Left ventricle myocardium inferior (tissue), 1 donor: ENCODE results near the gene LENEP. TPM values are rescaled to one million over a fixed set of nuclear protein-coding genes. Genes with fewer than 3 reads are reported as not detected.

Experiments
- DNase-seq: peaks from one replicate; pipeline ENCODE4 v3.0.0-alpha.2; 2020
- H3K27ac ChIP-seq: fragments of 200-600 bp; replicated peaks from 2 replicates; pipeline ENCODE4 v1.8.0; 2021
- H3K27me3 ChIP-seq: fragments of 200-600 bp; 2 replicates; pipeline ENCODE4 v1.8.0; 2021; ENCODE audit warnings: low read depth
- H3K36me3 ChIP-seq: fragments of 200-600 bp; 2 replicates; pipeline ENCODE4 v1.8.0; 2021
- H3K4me1 ChIP-seq: fragments of 200-600 bp; 2 replicates; pipeline ENCODE4 v1.8.0; 2021
- H3K4me3 ChIP-seq: fragments of 200-600 bp; 2 replicates; pipeline ENCODE4 v1.8.0; 2021; ENCODE audit warnings: mild to moderate bottlenecking, moderate library complexity
- H3K9me3 ChIP-seq: fragments of 200-600 bp; replicated peaks from 2 replicates; pipeline ENCODE4 v1.8.0; 2021
- intact Hi-C: fragments of 100-400 bp; cut with micrococcal nuclease; formaldehyde crosslinking; loops from one replicate; pipeline ENCODE4 v1.11.0; 2022
- total RNA-seq: library from RNA; stranded (reverse); fragmentation: NEBNext Ultra II Directional; extraction: Animal tissue kit (Norgen Biotek cat#: 25700); gene quantifications from one replicate; pipeline ENCODE4 v1.2.1, GENCODE V29; 2021
- TF ChIP-seq, protein P1 (sequence below): fragments of 200-600 bp; IDR thresholded peaks from 2 replicates; pipeline ENCODE4 v1.8.0; 2021; ENCODE audit warnings: antibody characterized with exemption, mild to moderate bottlenecking, borderline replicate concordance
- donor health status: DM: no; HTN: yes; CAD: no; lungs with severe emphysema.

LENEP gene
- total RNA-seq, 1 donor from 2014 or later = not detected

DNA sequence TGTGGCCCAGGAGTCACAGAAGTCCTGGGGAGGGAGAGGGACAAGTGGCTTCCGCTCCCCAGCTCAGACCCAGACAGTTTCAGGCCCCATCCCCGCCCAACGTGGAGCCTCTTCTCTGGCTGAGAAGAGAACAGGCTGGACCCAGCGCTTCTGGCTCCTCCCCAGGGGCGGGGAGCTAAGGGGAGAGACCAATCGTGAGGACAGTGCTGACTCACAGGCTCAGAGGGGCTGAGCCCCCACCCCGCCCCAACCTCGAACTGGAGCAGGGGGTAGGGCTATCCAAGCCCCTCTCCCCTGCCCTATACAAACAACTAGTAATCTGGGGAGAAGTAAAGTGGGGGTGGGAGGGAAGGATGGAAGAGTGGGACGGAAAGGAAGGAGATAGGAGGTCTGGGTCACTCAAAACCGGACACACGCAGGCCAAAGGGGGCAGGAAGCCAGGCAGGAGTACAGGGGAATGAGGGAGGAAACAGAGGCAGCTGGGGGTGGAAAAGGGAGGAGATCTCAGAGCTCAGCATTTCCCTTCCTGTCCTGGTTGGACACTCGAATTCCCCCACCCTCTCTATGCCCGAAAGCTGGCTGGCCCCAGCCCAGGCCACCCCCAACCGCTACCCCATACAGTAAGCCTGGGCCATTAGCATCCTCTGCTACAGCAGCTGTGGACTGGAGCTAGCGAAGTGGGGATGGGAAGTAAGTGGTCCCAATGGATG is 22.6 kb upstream of the LENEP start, which contains the start of gene SHC1:
Gene SHC1 (minus strand): TSS at position 117 of the 710 bp plus-strand sequence. CDS start 221 bp downstream, outside the sequence.
- H3K9me3 ChIP-seq = no peaks in the 10 kb centered on the region
- H3K4me3 ChIP-seq = peak within 1 kb of the TSS; percentile 82
- H3K36me3 ChIP-seq = peaks cover 34% of the 10 kb centered on the region
- intact Hi-C loops = no loop called here
- peaks cover 82% of the 10 kb centered on the region for H3K4me1 ChIP-seq
- H3K27me3 ChIP-seq = no peaks in the 10 kb centered on the region
- H3K27ac ChIP-seq = peak within 1 kb of the TSS; percentile 97
- peak; percentile 94 for DNase-seq
- TF ChIP-seq, protein P1, sequence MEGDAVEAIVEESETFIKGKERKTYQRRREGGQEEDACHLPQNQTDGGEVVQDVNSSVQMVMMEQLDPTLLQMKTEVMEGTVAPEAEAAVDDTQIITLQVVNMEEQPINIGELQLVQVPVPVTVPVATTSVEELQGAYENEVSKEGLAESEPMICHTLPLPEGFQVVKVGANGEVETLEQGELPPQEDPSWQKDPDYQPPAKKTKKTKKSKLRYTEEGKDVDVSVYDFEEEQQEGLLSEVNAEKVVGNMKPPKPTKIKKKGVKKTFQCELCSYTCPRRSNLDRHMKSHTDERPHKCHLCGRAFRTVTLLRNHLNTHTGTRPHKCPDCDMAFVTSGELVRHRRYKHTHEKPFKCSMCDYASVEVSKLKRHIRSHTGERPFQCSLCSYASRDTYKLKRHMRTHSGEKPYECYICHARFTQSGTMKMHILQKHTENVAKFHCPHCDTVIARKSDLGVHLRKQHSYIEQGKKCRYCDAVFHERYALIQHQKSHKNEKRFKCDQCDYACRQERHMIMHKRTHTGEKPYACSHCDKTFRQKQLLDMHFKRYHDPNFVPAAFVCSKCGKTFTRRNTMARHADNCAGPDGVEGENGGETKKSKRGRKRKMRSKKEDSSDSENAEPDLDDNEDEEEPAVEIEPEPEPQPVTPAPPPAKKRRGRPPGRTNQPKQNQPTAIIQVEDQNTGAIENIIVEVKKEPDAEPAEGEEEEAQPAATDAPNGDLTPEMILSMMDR = no peak

DNA sequence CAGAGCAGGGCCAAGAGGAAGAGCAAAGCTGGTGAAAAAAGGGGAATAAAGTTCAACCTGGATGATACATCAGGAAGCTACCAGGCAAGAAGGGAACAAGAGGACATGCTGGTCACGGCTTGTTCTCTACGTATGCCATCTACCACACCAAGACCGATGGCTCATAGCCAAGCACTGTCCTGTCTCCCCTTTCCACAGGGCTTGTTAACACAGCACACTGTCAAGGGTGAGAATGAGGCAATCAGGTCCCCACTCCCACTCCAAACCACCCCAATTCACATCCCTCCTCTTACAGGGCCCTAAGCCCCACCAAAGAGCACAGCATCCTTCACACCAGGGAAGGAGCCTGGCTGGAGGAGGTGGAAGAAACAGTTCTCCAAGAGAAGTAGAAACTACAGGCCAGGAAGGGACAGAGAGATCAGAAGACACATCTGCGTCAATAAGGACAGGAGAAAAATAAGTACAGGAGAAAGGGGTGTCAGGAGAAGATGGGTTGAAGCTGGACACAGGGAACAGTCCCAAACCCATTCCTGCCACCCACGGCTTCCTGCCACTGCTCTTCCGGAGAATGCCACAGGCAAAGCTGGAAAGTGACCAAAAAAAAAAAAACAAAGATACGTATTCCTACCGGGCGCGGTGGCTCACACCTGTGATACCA is 21.9 kb upstream of the LENEP start:
- peaks cover 89% of the 10 kb centered on the region for H3K4me1 ChIP-seq
- H3K36me3 ChIP-seq = peaks cover 27% of the 10 kb centered on the region
- H3K9me3 ChIP-seq = no peaks in the 10 kb centered on the region
- DNase-seq = peak; percentile 41
- H3K27me3 ChIP-seq = no peaks in the 10 kb centered on the region
- TF ChIP-seq, protein P1 = no peak
- intact Hi-C loops = no loop called here
- peak overlapping the region; percentile 82 for H3K4me3 ChIP-seq
- H3K27ac ChIP-seq = peak overlapping the region; percentile 97

DNA sequence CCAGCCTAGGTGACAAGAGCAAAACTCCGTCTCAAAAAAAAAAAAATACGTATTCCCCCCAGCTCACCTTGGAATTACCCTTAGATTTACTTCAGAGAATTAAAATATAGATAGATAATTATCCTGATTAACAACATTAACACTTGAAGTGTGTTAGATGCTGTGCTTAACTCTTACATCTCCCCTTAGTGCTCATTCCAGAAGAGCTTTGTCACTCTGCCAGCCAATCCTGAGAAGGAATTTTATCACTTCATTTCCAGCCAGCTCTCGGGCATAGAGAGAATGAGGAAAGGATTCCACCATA is 21.2 kb upstream of the LENEP start:
- intact Hi-C loops = no loop called here
- peak overlapping the region; percentile 97 for H3K27ac ChIP-seq

DNA sequence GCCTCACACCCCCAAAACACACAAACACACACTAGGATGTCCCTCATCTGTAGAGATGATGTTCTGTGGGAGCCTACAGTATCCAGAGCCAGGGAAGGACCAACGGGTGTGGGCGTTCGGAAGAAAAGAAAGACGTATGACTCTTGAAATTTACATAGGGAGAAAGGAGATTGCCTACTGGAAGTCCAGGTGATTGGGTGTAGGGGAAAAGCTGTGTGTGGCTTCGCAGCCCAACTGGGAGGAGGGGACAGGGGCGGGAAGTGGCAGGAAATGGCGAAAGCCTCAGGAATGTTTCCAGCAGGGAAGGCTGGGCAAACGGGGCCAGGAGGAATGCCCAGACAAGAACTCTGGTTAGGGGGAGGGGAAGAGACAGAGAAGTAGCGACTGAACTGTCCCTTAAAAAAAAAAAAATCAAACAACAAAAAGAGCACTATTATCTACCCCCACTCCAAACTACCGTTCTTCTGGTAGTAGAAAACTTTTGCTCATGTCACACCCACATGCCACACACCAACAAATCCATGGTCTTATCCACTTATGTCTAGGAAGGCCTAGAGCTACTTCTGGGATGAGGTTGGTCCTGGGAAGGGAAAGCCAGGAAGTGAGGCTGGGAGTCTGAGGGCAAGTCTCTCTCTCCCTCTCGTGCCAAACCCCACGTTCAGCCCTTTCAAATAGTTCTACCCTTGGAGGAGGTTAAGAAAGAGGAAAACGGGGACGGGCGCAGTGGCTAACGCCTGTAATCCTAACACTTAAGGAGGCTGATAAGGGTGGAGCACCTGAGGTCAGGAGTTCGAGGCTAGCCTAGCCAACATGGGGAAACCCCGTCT is 20.7 kb upstream of the LENEP start:
- H3K9me3 ChIP-seq = no peaks in the 10 kb centered on the region
- no peaks in the 10 kb centered on the region for H3K27me3 ChIP-seq
- TF ChIP-seq, protein P1 = no peak
- peaks cover 78% of the 10 kb centered on the region for H3K4me1 ChIP-seq
- H3K4me3 ChIP-seq = peak overlapping the region; percentile 82
- peak overlapping the region; percentile 97 for H3K27ac ChIP-seq
- peak; percentile 52 for DNase-seq
- intact Hi-C loops = no loop called here
- H3K36me3 ChIP-seq = peaks cover 14% of the 10 kb centered on the region

More for the DNA sequence above, 21.2 kb upstream of the LENEP start:
- no peaks in the 10 kb centered on the region for H3K9me3 ChIP-seq
- H3K4me3 ChIP-seq = peak overlapping the region; percentile 82
- no peaks in the 10 kb centered on the region for H3K27me3 ChIP-seq
- DNase-seq = no peak
- H3K36me3 ChIP-seq = peaks cover 20% of the 10 kb centered on the region
- H3K4me1 ChIP-seq = peaks cover 83% of the 10 kb centered on the region
- TF ChIP-seq, protein P1 = no peak

DNA sequence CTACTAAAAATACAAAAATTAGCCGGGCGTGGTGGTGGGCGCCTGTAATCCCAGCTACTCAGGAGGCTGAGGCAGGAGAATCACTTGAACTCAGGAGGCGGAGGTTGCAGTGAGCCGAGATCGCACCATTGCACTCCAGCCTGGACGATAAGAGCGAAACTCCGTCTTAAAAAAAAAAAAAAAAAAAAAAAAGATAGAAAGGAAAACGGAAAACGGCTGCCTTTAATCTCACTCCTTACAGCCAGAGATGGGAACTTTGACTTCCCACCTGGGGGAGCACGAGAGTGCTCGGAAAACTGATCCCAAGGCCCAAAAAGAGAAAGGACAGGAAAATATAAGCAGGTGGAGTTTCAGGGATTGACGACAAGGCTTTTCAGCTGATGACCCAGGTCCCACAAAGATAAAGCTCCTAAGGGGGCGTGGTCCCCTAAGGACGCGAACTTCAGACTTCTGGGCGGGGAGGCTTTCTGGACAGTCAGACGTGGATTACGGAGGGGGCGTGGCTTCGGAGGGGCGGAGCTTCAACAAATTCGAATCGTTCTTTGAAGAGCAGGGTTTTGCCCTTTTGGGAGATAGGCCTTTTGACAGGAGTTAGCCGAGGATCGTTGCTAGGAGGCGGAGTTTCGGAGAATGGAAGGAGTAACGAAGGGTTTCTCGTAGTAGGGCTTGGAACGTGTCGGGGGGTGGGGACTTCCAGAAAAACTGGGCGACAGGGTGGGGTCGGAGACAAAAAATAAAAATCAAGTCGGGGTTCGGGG is 19.9 kb upstream of the LENEP start:
- Histone ChIP-seq H3K4me1 (peaks cover 72% of the 10 kb centered on the region), H3K36me3 (peaks cover 13% of the 10 kb centered on the region), H3K27me3 (no peaks in the 10 kb centered on the region), H3K4me3 (peak overlapping the region; percentile 82), H3K9me3 (no peaks in the 10 kb centered on the region), H3K27ac (peak overlapping the region; percentile 97)
- TF ChIP-seq, protein P1 = no peak
- intact Hi-C loops = no loop called here
- DNase-seq = peak; percentile 96
